Right atrium auricular region (tissue), 2 donors: Measurements from ENCODE around the gene TPRX2. TPM values are rescaled to one million over a fixed set of nuclear protein-coding genes. Genes with fewer than 3 reads are reported as not detected.

Experiments used
- DNase-seq: peaks from one replicate; pipeline ENCODE4 v3.0.0-alpha.2; 2019; ENCODE audit warnings: low spot score
- H3K27ac ChIP-seq, 2 donors: fragments of 200-600 bp; sonication (generic); 1 replicate in 1 of 2; 2 replicates in 1 of 2; pipeline ENCODE4 v1.5.1; 2016 to 2019
- H3K27me3 ChIP-seq, 2 donors: fragments of 200-600 bp; sonication (generic); one replicate each; pipeline versions ENCODE4 v1.5.1 to v1.6.0; 2017 to 2019
- H3K36me3 ChIP-seq: fragments of 200-600 bp; sonication (generic); one replicate; pipeline ENCODE4 v1.5.1; 2016
- H3K4me1 ChIP-seq, 2 donors: fragments of 200-600 bp; sonication (generic); one replicate each; pipeline versions ENCODE4 v1.5.1 to v1.6.0; 2017 to 2019
- H3K4me3 ChIP-seq, 2 donors: fragments of 200-600 bp; sonication (generic); 1 replicate in 1 of 2; 2 replicates in 1 of 2; pipeline ENCODE4 v1.5.1; 2017 to 2019; ENCODE audit warnings: mild to moderate bottlenecking in 1 of 2, moderate library complexity in 1 of 2
- H3K9me3 ChIP-seq, 2 donors: fragments of 200-600 bp; sonication (generic); one replicate each; pipeline ENCODE4 v1.5.1; 2019
- CTCF ChIP-seq, 2 donors: fragments of 200-600 bp; sonication (generic); IDR thresholded peaks; one replicate each; pipeline ENCODE4 v1.5.1; 2019; ENCODE audit warnings: antibody characterized with exemption in 2 of 2
- total RNA-seq, 2 donors: library from RNA; depleted of rRNA; stranded (reverse); fragments of >200 nt; gene quantifications; one replicate each; pipeline ENCODE4 v1.1.0, GENCODE V29; 2016

The TPRX2 gene
- total RNA-seq, 2 donors from 2014 or later: not detected

DNA sequence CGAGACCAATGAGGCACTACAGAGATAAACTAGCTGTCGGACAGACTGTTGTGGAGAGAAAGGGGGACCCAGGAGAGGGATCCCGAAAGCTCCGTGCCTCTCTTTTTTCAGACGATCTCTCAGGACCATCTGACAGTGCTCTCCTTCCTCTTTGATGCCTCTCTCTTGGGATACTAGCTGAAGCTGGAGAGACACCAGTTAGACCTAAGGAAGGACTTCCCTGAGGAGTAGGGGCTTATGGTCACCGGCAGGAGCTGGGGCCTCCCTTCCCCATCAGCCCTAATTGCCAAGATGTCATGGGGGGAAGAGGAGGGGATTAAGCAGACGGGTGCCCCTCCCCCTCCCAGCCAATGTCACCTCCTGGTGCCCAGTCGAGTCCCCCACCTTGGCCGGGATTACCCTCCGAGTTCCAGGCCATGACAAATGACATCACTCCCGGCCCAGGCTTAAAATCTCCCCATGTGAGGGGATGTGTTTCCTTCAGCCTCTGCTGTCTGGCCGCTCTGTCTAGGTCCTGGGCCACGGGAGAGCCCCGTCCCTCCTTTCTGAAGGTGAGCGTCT, 37.5 kb upstream of the TPRX2 start, which contains the start of gene CRX:
Gene CRX (plus strand): TSS at position 478 of the 561 bp plus-strand sequence. CDS start 12,507 bp downstream, outside the sequence.
- no peaks in the 10 kb centered on the region for H3K36me3 ChIP-seq
- H3K9me3 ChIP-seq: peaks cover 0 to 3% of the 10 kb centered on the region in 2 donors
- DNase-seq: no peak
- no peaks in the 10 kb centered on the region for H3K27me3 ChIP-seq
- no peak for TF ChIP-seq CTCF (IDR thresholded peaks at IDR 0.05)
- no peaks in the 10 kb centered on the region for H3K4me1 ChIP-seq
- H3K27ac ChIP-seq: no peak within 1 kb of the TSS
- no peak within 1 kb of the TSS for H3K4me3 ChIP-seq

- Histone ChIP-seq H3K27ac (no peak overlapping the region), H3K9me3 (peaks cover 0 to 9% of the 10 kb centered on the region in 2 donors), H3K36me3 (no peaks in the 10 kb centered on the region), H3K27me3 (no peaks in the 10 kb centered on the region), H3K4me1 (no peaks in the 10 kb centered on the region), H3K4me3 (no peak overlapping the region)
- DNase-seq: no peak
- no peak for TF ChIP-seq CTCF (IDR thresholded peaks at IDR 0.05)
Observed at GRCh38 chr19:47824396-47824795, 34.6 kb upstream of the TPRX2 start.

DNA sequence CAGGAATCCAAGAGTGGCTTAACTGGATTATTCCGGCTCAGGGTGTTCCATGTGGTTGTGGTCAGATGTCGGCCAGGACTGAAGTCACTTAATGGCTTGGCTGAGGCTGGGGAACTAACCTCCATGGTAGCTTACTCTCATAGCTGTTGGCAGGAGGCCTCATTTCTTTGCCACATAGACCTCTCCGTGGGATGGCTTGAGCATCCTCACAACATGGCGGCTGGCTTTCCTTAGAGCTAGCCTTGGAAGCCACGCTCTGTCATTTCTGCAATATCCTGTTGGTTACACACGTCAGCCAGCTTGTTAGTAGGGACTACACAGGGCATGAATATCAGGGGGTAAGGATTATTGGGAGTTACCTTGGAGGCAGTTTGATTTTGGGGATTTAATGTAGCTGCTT, 32.2 kb upstream of the TPRX2 start:
- H3K36me3 ChIP-seq: no peaks in the 10 kb centered on the region
- no peak for DNase-seq
- H3K27me3 ChIP-seq: no peaks in the 10 kb centered on the region
- no peak for TF ChIP-seq CTCF (IDR thresholded peaks at IDR 0.05)
- no peak overlapping the region for H3K4me3 ChIP-seq
- no peak overlapping the region for H3K27ac ChIP-seq
- H3K4me1 ChIP-seq: no peaks in the 10 kb centered on the region
- H3K9me3 ChIP-seq: peaks cover 0 to 9% of the 10 kb centered on the region in 2 donors

DNA sequence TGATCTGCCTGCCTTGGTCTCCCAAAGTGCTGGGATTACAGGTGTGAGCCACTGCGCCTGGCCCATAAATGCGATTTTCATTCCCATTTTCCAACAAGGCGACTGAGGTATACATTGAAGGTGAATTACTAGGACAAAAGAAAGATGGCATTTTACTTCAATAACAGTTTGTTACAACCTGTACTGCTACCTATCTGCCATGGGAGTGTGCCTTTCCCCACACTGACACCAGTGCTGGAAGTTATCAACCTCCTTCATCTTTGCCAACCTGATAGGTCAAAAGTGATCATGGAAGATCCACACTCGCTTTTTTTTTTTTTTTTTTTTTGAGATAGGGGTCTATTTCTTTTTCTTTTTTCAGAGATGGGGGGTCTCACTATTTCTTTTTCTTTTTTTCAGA, 26.3 kb upstream of the TPRX2 start:
- no peaks in the 10 kb centered on the region for H3K27me3 ChIP-seq
- no peaks in the 10 kb centered on the region for H3K4me1 ChIP-seq
- DNase-seq: no peak
- no peak for TF ChIP-seq CTCF (IDR thresholded peaks at IDR 0.05)
- H3K36me3 ChIP-seq: no peaks in the 10 kb centered on the region
- H3K4me3 ChIP-seq: no peak overlapping the region
- H3K9me3 ChIP-seq: no peaks in the 10 kb centered on the region
- H3K27ac ChIP-seq: no peak overlapping the region

DNA sequence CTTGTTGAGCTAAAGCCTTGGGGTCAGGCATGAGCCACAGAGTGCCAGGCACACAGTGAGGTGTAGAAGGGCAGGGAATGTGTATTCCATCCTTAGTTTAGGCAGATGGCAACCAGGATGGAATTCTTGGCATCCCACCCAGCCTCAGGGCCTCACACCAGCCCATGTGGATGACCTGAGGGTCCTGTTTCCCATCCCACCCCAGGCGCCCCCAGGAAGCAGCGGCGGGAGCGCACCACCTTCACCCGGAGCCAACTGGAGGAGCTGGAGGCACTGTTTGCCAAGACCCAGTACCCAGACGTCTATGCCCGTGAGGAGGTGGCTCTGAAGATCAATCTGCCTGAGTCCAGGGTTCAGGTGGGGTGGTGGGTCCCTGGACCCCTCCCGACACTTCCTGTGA, 23.0 kb upstream of the TPRX2 start:
- Histone ChIP-seq H3K4me1 (no peaks in the 10 kb centered on the region), H3K36me3 (no peaks in the 10 kb centered on the region), H3K9me3 (no peaks in the 10 kb centered on the region), H3K27me3 (no peaks in the 10 kb centered on the region), H3K4me3 (no peak overlapping the region), H3K27ac (no peak overlapping the region)
- no peak for DNase-seq
- no peak for TF ChIP-seq CTCF (IDR thresholded peaks at IDR 0.05)

DNA sequence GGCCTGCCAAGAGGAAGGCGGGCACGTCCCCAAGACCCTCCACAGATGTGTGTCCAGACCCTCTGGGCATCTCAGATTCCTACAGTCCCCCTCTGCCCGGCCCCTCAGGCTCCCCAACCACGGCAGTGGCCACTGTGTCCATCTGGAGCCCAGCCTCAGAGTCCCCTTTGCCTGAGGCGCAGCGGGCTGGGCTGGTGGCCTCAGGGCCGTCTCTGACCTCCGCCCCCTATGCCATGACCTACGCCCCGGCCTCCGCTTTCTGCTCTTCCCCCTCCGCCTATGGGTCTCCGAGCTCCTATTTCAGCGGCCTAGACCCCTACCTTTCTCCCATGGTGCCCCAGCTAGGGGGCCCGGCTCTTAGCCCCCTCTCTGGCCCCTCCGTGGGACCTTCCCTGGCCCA, 19.6 kb upstream of the TPRX2 start:
- Histone ChIP-seq H3K4me1 (no peaks in the 10 kb centered on the region), H3K4me3 (no peak overlapping the region), H3K36me3 (no peaks in the 10 kb centered on the region), H3K27ac (no peak overlapping the region), H3K27me3 (no peaks in the 10 kb centered on the region), H3K9me3 (no peaks in the 10 kb centered on the region)
- TF ChIP-seq CTCF (IDR thresholded peaks at IDR 0.05): no peak
- no peak for DNase-seq
